GM10847 (cell line): ENCODE data around the gene TMEM170A.

Experiments
- POLR2A ChIP-seq: IDR thresholded peaks from 2 replicates; pipeline ENCODE4 v1.6.1; 2011; ENCODE audit not compliant: insufficient read length; ENCODE audit errors: extremely low read depth

TMEM170A gene

GRCh38 chr16:75421820-75422126 lies 42.7 kb downstream of the TMEM170A start:
- no peak for TF ChIP-seq POLR2A

- no peak for TF ChIP-seq POLR2A
These were observed 43.3 kb downstream of the TMEM170A start for GRCh38 chr16:75420987-75421819.

- TF ChIP-seq POLR2A: no peak
These were observed 47.5 kb downstream of the TMEM170A start for GRCh38 chr16:75416904-75417565.

- TF ChIP-seq POLR2A: no peak
These were observed 49.2 kb downstream of the TMEM170A start for GRCh38 chr16:75415169-75415905.

GRCh38 chr16:75413951-75414350 lies 50.5 kb downstream of the TMEM170A start:
- TF ChIP-seq POLR2A: no peak

- TF ChIP-seq POLR2A: no peak
These were observed 57.5 kb downstream of the TMEM170A start for GRCh38 chr16:75406943-75407342.

- TF ChIP-seq POLR2A: no peak
These were observed 61.5 kb downstream of the TMEM170A start for GRCh38 chr16:75402821-75403475.

- TF ChIP-seq POLR2A: no peak
These were observed 62.2 kb downstream of the TMEM170A start for GRCh38 chr16:75402159-75402820.

- no peak for TF ChIP-seq POLR2A
These were observed 62.8 kb downstream of the TMEM170A start for GRCh38 chr16:75401691-75402090.

- no peak for TF ChIP-seq POLR2A
These were observed 66.2 kb downstream of the TMEM170A start for GRCh38 chr16:75398333-75398732.

- TF ChIP-seq POLR2A: no peak
These were observed 69.5 kb downstream of the TMEM170A start for GRCh38 chr16:75394941-75395340.
